ENCODE measurements around the gene GALNT2. TPM values are rescaled to one million over a fixed set of nuclear protein-coding genes. Genes with fewer than 3 reads are reported as not detected.

Gene GALNT2
- polyA plus RNA-seq, 3 donors, result 19.6 to 25.6 (median 23.4) TPM

- Histone ChIP-seq H3K4me2 (replicated peaks; ENCODE audit: extremely low read depth, low read length, poor library complexity, severe bottlenecking) (no peak overlapping the region), H2AFZ (ENCODE audit: insufficient read depth, low read depth, low read length, poor library complexity, severe bottlenecking) (no peak overlapping the region), H3K79me2 (ENCODE audit: insufficient read depth, low read length) (peaks cover 100% of the 10 kb centered on the region), H4K20me1 (ENCODE audit: insufficient read depth, low read length) (peaks cover 100% of the 10 kb centered on the region), H3K27ac (ENCODE audit: low read depth in 1 of 2, low read length in 2 of 2) (peak overlapping the region in 1 of 2 donors; percentile 28), H3K9ac (ENCODE audit: insufficient read depth, low read length, poor library complexity, severe bottlenecking) (no peak overlapping the region), H3K4me3 (replicated peaks in 1 of 3; ENCODE audit: low read depth in 2 of 3, low read length in 3 of 3) (no peak overlapping the region), H3K9me3 (replicated peaks in 1 of 2; ENCODE audit: control insufficient read depth in 1 of 2, insufficient read depth in 1 of 2, low read length in 2 of 2) (peaks cover 9 to 12% of the 10 kb centered on the region in 2 donors), H3K36me3 (replicated peaks in 1 of 2; ENCODE audit: control insufficient read depth in 1 of 2, insufficient read depth in 2 of 2, low read length in 2 of 2) (peaks cover 0 to 25% of the 10 kb centered on the region in 2 donors), H3K27me3 (ENCODE audit: control insufficient read depth in 2 of 2, insufficient read depth in 2 of 2, low read length in 2 of 2) (no peaks in the 10 kb centered on the region), H3K4me1 (ENCODE audit: control insufficient read depth in 1 of 2, insufficient read depth in 2 of 2, low read length in 2 of 2) (no peaks in the 10 kb centered on the region)
- intact Hi-C loops (cut with micrococcal nuclease), result no loop called here
- Mint-ChIP-seq H3K27ac (peak overlapping the region in 3 of 7 donors; percentile 50 to 75 (median 59)), H3K9me3 (peaks cover 6 to 15% (median 11%) of the 10 kb centered on the region in 7 donors), H3K4me1 (peaks cover 27% of the 10 kb centered on the region), H3K4me3 (no peak overlapping the region), H3K36me3 (peaks cover 15 to 28% of the 10 kb centered on the region in 2 donors), H3K27me3 (ENCODE audit: low read depth in 3 of 3) (peaks cover 0 to 4% (median 0%) of the 10 kb centered on the region in 3 donors)
- 92% methylated on average over 9 of the region's 9 CpGs for WGBS (ENCODE audit: insufficient coverage)
- TF ChIP-seq, protein P1, sequence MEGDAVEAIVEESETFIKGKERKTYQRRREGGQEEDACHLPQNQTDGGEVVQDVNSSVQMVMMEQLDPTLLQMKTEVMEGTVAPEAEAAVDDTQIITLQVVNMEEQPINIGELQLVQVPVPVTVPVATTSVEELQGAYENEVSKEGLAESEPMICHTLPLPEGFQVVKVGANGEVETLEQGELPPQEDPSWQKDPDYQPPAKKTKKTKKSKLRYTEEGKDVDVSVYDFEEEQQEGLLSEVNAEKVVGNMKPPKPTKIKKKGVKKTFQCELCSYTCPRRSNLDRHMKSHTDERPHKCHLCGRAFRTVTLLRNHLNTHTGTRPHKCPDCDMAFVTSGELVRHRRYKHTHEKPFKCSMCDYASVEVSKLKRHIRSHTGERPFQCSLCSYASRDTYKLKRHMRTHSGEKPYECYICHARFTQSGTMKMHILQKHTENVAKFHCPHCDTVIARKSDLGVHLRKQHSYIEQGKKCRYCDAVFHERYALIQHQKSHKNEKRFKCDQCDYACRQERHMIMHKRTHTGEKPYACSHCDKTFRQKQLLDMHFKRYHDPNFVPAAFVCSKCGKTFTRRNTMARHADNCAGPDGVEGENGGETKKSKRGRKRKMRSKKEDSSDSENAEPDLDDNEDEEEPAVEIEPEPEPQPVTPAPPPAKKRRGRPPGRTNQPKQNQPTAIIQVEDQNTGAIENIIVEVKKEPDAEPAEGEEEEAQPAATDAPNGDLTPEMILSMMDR (IDR thresholded peaks at IDR 0.05), result no peak
- DNase-seq, result no peak
Measured at GRCh38 chr1:230083053-230083452, 16.0 kb downstream of the GALNT2 start.

- Mint-ChIP-seq H3K4me1 (peaks cover 27% of the 10 kb centered on the region), H3K9me3 (peaks cover 6 to 15% (median 11%) of the 10 kb centered on the region in 7 donors), H3K27me3 (ENCODE audit: low read depth in 3 of 3) (peaks cover 0 to 4% (median 0%) of the 10 kb centered on the region in 3 donors), H3K4me3 (no peak overlapping the region), H3K36me3 (peaks cover 15 to 30% of the 10 kb centered on the region in 2 donors), H3K27ac (peak overlapping the region in 6 of 7 donors; percentile 16 to 84 (median 59))
- no peak overlapping the region for H3K4me3 ChIP-seq (replicated peaks in 1 of 3; ENCODE audit: low read depth in 2 of 3, low read length in 3 of 3)
- no peaks in the 10 kb centered on the region for H3K4me1 ChIP-seq (ENCODE audit: control insufficient read depth in 1 of 2, insufficient read depth in 2 of 2, low read length in 2 of 2)
- H3K36me3 ChIP-seq (replicated peaks in 1 of 2; ENCODE audit: control insufficient read depth in 1 of 2, insufficient read depth in 2 of 2, low read length in 2 of 2), result peaks cover 0 to 25% of the 10 kb centered on the region in 2 donors
- no peak overlapping the region for H3K27ac ChIP-seq (ENCODE audit: low read depth in 1 of 2, low read length in 2 of 2)
- peaks cover 9 to 12% of the 10 kb centered on the region in 2 donors for H3K9me3 ChIP-seq (replicated peaks in 1 of 2; ENCODE audit: control insufficient read depth in 1 of 2, insufficient read depth in 1 of 2, low read length in 2 of 2)
- intact Hi-C loops (cut with micrococcal nuclease), result no loop called here
- H3K4me2 ChIP-seq (replicated peaks; ENCODE audit: extremely low read depth, low read length, poor library complexity, severe bottlenecking), result no peak overlapping the region
- H3K79me2 ChIP-seq (ENCODE audit: insufficient read depth, low read length), result peaks cover 100% of the 10 kb centered on the region
- 91% methylated on average over 8 of the region's 10 CpGs for WGBS (ENCODE audit: insufficient coverage)
- no peaks in the 10 kb centered on the region for H3K27me3 ChIP-seq (ENCODE audit: control insufficient read depth in 2 of 2, insufficient read depth in 2 of 2, low read length in 2 of 2)
- peaks cover 98% of the 10 kb centered on the region for H4K20me1 ChIP-seq (ENCODE audit: insufficient read depth, low read length)
- H3K9ac ChIP-seq (ENCODE audit: insufficient read depth, low read length, poor library complexity, severe bottlenecking), result no peak overlapping the region
- no peak for DNase-seq
- no peak overlapping the region for H2AFZ ChIP-seq (ENCODE audit: insufficient read depth, low read depth, low read length, poor library complexity, severe bottlenecking)
- TF ChIP-seq, protein P1 (IDR thresholded peaks at IDR 0.05), result no peak
Measured at GRCh38 chr1:230083746-230084407, 16.8 kb downstream of the GALNT2 start.

All from CD14-positive monocyte (primary cell).